Measurements from ENCODE around the gene NPAS2. TPM values are rescaled to one million over a fixed set of nuclear protein-coding genes. Genes with fewer than 3 reads are reported as not detected.

Gene NPAS2
- total RNA-seq, 2 donors from 2014 or later, result 39.2 to 49.4 TPM

DNA sequence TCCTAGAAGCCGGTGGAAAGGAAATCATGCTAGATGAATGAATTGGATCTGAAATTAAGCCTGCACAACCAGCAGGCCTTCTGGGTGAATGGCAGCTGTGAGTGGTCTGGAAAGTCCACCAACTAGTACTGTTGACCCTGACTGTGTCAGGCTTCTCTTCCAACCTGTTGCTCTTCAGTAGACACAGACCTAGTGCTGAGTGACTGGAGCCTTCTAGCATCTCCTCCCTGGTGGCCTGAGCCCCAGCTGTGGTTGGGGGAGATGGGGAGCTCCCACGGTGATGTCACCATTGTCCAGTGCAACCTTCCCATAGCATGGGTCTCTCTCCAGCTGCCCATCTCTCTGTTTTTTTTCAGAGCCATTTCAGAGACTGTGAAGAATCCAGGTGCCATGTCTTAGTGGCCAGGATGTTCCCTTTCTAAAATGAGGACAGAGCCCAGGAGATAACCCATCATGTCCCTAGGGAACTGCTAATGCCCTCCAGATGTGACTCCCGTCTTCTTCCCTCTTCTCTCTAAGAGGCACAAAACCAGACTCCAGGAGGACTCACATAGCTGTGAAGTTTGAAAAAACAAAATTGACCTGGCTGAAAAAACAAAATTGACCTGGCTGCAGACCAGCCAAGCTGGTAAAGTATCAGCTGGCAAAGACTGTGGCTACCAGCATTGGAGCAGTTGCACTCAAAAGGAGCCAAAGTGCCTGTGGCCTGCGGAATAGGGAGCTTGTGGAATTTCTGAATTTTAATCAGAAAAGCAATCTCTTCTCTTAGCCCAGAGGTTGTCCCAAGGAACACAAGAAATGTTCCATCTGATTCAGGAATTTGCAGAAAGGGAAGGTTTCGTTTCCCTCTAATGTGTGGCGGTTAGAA is 114.8 kb downstream of the NPAS2 start:
- peak; percentile 48 for DNase-seq (ENCODE audit: low spot score)
- TF ChIP-seq CTCF (IDR thresholded peaks at IDR 0.05), result no peak
- Histone ChIP-seq H3K36me3 (peaks cover 14% of the 10 kb centered on the region), H3K9me3 (no peaks in the 10 kb centered on the region), H3K4me1 (peaks cover 0 to 30% of the 10 kb centered on the region in 2 donors), H3K27me3 (no peaks in the 10 kb centered on the region), H3K4me3 (no peak overlapping the region), H3K27ac (peak overlapping the region; percentile 71 to 84)

GRCh38 chr2:100935372-100935752 is 115.4 kb downstream of the NPAS2 start:
- Histone ChIP-seq H3K4me3 (no peak overlapping the region), H3K4me1 (peaks cover 0 to 30% of the 10 kb centered on the region in 2 donors), H3K9me3 (no peaks in the 10 kb centered on the region), H3K27me3 (no peaks in the 10 kb centered on the region), H3K27ac (peak overlapping the region; percentile 71 to 84), H3K36me3 (peaks cover 14% of the 10 kb centered on the region)
- peak; percentile 30 for DNase-seq (ENCODE audit: low spot score)
- no peak for TF ChIP-seq CTCF (IDR thresholded peaks at IDR 0.05)

DNA sequence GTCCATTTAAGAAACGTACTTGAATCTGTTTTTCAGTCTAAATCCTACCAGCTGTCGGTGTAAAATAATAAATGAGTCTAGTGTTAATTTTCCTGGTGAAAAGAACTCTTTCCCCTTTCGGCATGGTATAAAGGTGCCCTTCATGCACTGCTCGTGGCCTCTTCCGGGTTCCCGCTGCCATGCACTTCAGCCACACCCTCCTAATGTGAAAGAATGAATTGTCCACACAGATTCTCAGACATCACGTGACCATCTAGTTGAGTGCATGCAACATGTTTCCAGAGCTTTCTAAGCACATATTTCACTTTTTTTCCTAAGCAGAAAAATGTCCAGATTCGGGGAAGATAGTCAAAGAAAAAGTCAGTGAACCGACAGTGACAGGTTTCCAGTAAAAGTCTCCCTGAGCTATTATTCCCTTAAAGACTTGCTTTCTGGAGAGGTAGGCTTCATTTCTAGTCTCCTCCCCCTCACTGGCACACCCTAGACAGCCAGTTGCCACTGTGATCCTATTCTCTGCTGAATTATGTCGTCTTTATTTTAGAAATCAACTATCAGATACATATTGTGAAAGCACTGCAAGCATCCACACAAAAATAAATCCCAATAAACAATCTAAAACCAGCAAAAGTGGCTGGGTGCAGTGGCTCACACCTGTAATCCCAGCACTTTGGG is 116.3 kb downstream of the NPAS2 start:
- no peaks in the 10 kb centered on the region for H3K9me3 ChIP-seq
- peak; percentile 32 for DNase-seq (ENCODE audit: low spot score)
- no peak for TF ChIP-seq CTCF (IDR thresholded peaks at IDR 0.05)
- H3K36me3 ChIP-seq, result peaks cover 14% of the 10 kb centered on the region
- no peak overlapping the region for H3K4me3 ChIP-seq
- peaks cover 0 to 31% of the 10 kb centered on the region in 2 donors for H3K4me1 ChIP-seq
- H3K27ac ChIP-seq, result peak overlapping the region; percentile 71 to 84
- H3K27me3 ChIP-seq, result no peaks in the 10 kb centered on the region

DNA sequence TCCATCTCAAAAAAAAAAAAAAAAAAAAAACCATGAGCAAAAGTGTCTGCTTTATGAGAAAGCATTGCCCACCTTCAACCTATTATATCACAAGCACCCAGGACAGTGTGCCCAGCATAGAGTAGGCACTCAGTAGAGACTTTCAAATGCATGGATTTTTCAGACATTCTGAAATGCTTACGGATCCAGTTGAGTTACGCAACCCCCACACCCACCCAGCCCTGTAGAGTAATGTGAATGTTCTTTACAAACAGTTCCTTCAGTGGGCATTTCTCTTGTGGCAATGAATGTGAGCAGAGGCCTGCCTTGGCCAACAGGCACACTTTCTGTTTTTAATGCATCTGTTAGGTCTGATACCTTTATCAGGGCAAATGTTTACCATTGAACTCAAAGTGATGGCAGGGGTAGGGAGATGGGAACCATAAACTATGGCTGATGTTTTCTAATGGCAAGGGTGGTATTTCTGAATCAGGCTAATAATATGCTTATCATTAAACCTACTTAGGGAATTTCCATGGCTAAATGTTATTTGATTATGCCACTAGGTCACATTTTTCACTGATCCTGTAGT is 117.1 kb downstream of the NPAS2 start:
- Histone ChIP-seq H3K4me1 (peaks cover 0 to 36% of the 10 kb centered on the region in 2 donors), H3K36me3 (peaks cover 14% of the 10 kb centered on the region), H3K9me3 (no peaks in the 10 kb centered on the region), H3K4me3 (no peak overlapping the region), H3K27ac (peak overlapping the region; percentile 46 to 84), H3K27me3 (no peaks in the 10 kb centered on the region)
- no peak for TF ChIP-seq CTCF (IDR thresholded peaks at IDR 0.05)
- DNase-seq (ENCODE audit: low spot score), result peak; percentile 38

DNA sequence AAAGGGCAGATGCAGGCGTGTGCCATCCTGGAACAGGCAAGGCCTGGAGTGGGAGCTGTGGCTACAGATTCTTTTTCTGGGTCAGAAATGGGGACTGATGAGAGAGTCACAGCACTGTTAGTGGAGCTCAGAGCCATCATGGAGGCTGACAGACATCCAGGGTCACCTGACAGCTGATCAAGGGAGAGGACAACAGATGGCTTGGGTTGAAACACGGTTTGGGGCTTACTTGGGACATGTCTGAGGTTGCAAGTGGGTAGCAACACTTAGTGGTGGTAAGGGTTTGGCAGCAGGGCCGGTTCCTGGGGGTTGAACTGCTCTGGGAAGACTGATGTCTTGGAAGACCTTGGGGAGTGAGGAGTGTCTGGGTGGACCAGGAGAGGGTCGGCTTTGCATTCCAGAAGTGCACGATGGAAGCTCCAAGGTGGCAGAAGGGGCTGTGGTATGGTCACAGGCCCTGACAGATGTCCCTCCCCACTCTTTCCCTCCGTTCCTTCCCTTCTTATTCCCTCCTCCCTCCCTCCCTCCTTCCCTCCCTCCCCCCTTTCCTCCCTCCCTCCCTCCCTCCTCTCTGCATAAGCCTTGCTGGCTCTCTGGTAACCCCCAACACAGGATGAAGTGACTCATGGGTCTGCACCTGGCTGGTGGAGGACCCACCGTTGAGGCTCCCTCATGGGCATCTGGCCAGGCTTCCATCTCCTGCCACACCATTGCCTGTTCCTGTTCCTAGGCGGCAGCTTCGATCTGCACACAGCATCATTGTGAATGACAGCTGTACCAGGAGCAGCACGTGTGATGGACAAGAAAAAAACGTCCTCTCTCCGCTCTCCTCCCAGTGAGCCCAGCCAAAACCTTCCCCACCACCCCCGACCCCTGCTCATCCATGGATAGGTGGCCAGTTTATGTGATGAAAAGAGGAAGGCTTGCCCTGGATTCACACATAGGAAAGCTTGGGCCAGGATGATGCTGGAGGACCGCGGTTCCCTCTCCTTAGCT is 118.4 kb downstream of the NPAS2 start:
- Histone ChIP-seq H3K9me3 (no peaks in the 10 kb centered on the region), H3K36me3 (peaks cover 9% of the 10 kb centered on the region), H3K4me3 (no peak overlapping the region), H3K27ac (peak overlapping the region; percentile 46 to 84), H3K27me3 (no peaks in the 10 kb centered on the region), H3K4me1 (peaks cover 0 to 36% of the 10 kb centered on the region in 2 donors)
- peak; percentile 21 for DNase-seq (ENCODE audit: low spot score)
- no peak for TF ChIP-seq CTCF (IDR thresholded peaks at IDR 0.05)

Data from right atrium auricular region (tissue), 2 donors.